Measurements from ENCODE around the gene RHO.
"Not testable (repeated sequence)": the region's sequence is repeated elsewhere in the genome, so short reads cannot be mapped to it uniquely, and the experiment has no call there.

RHO gene

DNA sequence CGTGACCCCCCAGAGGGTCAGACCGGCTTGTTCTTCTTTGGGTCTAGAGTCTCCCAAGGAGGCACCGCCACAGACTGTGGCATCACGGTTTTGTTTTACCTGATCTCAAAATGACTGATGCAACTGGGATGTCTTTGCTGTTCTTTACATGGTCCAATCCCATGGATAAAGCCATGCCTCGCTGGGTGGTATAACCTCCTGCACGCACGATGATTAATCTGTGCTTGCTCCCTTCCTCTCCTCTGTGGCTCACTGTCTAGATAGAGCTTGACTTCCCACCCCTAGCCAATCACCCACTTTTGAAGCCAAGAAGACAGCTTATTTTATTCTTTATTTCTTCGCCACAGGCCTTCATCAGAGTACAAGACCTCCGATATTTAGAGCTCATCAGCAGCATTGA is 36.6 kb upstream of the RHO start:
- no peak for FAIRE-seq
- no peak for TF ChIP-seq POLR2AphosphoS5 (IDR thresholded peaks at IDR 0.05; ENCODE audit: low read depth, low read length)
- no peak for TF ChIP-seq POLR2A (IDR thresholded peaks at IDR 0.05; ENCODE audit: low read depth, low read length)
- TF ChIP-seq TAF1 (IDR thresholded peaks at IDR 0.05; ENCODE audit: borderline replicate concordance, low read depth, low read length) = no peak
- DNase-seq (ENCODE audit: insufficient read length) = no peak

GRCh38 chr3:129492691-129493090 is 35.7 kb upstream of the RHO start:
- no peak for FAIRE-seq
- DNase-seq (ENCODE audit: insufficient read length) = no peak
- TF ChIP-seq TAF1 (IDR thresholded peaks at IDR 0.05; ENCODE audit: borderline replicate concordance, low read depth, low read length) (no peak), POLR2AphosphoS5 (IDR thresholded peaks at IDR 0.05; ENCODE audit: low read depth, low read length) (no peak), POLR2A (IDR thresholded peaks at IDR 0.05; ENCODE audit: low read depth, low read length) (no peak)

GRCh38 chr3:129493206-129493605 is 35.2 kb upstream of the RHO start:
- DNase-seq (ENCODE audit: insufficient read length) = no peak
- TF ChIP-seq TAF1 (IDR thresholded peaks at IDR 0.05; ENCODE audit: borderline replicate concordance, low read depth, low read length) = no peak
- TF ChIP-seq POLR2A (IDR thresholded peaks at IDR 0.05; ENCODE audit: low read depth, low read length) = no peak
- no peak for TF ChIP-seq POLR2AphosphoS5 (IDR thresholded peaks at IDR 0.05; ENCODE audit: low read depth, low read length)
- no peak for FAIRE-seq

GRCh38 chr3:129494499-129494898 is 33.9 kb upstream of the RHO start:
- not testable (repeated sequence) for DNase-seq (ENCODE audit: insufficient read length); FAIRE-seq

DNA sequence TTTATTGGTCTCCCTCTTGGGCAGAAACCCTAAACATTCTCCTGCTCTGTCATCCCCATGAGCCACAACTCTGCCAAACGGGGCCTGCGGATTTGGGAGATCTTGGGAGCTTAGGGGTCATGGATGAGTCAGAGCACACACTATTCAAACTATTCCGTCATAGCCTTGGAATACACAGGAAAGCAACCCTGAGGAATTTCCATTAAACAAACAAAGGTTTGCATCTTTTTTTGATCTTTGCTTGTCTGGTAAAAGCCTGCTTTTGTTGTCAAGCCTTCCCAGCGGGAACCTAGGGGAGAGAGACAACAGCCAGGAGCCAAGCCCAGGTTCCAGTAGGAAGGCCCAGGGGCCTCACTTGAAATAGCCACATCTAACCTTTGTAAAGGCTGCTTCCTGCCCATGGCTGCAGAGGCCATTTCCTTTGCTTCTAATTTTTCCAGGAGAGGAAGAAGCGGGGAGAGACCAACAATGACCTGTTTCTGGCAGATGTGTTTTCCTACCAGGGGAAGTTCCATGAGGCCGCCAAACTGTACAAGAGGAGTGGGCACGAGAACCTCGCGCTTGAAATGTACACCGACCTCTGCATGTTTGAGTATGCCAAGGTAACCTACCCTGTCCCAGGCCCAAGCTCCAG is 33.3 kb upstream of the RHO start:
- not testable (repeated sequence) for DNase-seq (ENCODE audit: insufficient read length); FAIRE-seq

- not testable (repeated sequence) for DNase-seq (ENCODE audit: insufficient read length); FAIRE-seq
Observed at GRCh38 chr3:129497876-129498275, 30.6 kb upstream of the RHO start.

- not testable (repeated sequence) for DNase-seq (ENCODE audit: insufficient read length); FAIRE-seq
Observed at GRCh38 chr3:129498603-129499488, 29.6 kb upstream of the RHO start.

GRCh38 chr3:129499604-129500333 is 28.7 kb upstream of the RHO start:
- DNase-seq (ENCODE audit: insufficient read length); FAIRE-seq: not testable (repeated sequence)

- FAIRE-seq (no peak), DNase-seq (ENCODE audit: insufficient read length) (no peak)
- no peak for TF ChIP-seq TAF1 (IDR thresholded peaks at IDR 0.05; ENCODE audit: borderline replicate concordance, low read depth, low read length)
- no peak for TF ChIP-seq POLR2A (IDR thresholded peaks at IDR 0.05; ENCODE audit: low read depth, low read length)
- no peak for TF ChIP-seq POLR2AphosphoS5 (IDR thresholded peaks at IDR 0.05; ENCODE audit: low read depth, low read length)
Observed at GRCh38 chr3:129500334-129500658, 28.1 kb upstream of the RHO start.

DNA sequence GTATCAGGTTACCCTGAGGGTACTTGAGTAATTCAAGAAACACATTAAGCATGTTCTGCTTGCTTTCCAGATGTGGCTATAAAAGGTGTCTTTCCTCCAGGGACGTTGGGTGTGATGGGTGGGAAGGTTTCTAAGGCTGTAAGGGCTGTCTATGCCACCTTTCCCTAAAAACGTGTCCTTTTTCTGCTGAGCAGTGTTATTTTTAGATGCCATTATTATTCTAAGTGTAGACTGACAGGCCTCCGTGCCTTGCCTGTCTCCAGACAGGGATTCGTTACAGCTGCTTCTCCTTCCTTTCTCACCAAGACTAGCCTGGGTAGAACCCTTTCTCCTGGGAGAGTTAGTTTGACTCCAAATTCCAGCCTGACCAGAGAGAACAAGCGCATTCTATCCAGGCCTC is 26.8 kb upstream of the RHO start:
- TF ChIP-seq POLR2AphosphoS5 (IDR thresholded peaks at IDR 0.05; ENCODE audit: low read depth, low read length) (no peak), TAF1 (IDR thresholded peaks at IDR 0.05; ENCODE audit: borderline replicate concordance, low read depth, low read length) (no peak), POLR2A (IDR thresholded peaks at IDR 0.05; ENCODE audit: low read depth, low read length) (no peak)
- no peak for FAIRE-seq
- no peak for DNase-seq (ENCODE audit: insufficient read length)

GRCh38 chr3:129502641-129503408 is 25.6 kb upstream of the RHO start:
- TF ChIP-seq POLR2AphosphoS5 (IDR thresholded peaks at IDR 0.05; ENCODE audit: low read depth, low read length) = no peak
- TF ChIP-seq POLR2A (IDR thresholded peaks at IDR 0.05; ENCODE audit: low read depth, low read length) = no peak
- no peak for TF ChIP-seq TAF1 (IDR thresholded peaks at IDR 0.05; ENCODE audit: borderline replicate concordance, low read depth, low read length)
- DNase-seq (ENCODE audit: insufficient read length) (no peak), FAIRE-seq (no peak)

Data from GM12892 (cell line).